ENCODE measurements around the gene CNN1. TPM values are rescaled to one million over a fixed set of nuclear protein-coding genes. Genes with fewer than 3 reads are reported as not detected.

Gene CNN1
- total RNA-seq, 1 donor from 2014 or later: not detected

DNA sequence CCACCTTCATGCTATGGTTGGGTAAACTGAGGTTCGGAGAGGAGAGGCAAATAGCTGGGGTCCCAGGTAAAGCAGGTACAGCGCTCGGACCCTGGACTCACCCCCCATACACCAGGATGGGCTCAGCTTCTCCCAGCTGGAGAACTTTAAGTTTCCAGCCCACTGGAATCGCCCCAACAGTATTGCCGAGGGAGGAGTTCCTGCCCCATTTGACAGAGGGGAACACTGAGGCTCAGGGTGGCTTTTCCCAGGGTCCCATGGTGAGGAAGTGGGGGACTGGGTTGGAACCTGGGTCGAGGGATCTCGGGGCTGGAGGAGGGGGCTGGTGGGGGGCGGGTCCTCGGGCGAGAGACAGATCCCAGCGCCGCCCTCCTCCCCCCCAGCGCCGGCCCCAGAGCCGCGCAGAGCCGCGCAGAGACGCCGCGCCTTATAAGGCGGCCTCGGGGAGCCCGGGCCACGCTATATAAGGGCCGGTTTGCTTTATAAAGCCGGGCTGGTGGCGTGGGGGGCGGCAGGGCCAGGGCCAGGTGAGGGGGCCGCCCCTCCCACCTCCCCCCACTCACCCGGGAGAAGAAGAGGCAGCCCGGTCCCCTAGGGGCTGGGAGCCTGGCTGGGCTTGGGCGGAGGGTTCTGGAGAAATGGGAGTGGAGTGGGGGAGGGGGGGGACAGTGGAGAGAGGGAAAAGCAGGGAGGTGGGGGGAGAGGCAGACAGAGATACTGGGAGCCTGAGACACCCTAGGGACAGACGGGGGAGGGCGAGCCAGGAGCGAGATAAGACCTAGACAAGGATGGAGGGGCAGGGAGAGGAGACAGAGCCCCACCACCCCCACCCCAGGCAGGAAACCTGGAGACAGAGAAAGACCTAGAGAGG lies 1.1 kb downstream of the CNN1 start:
- H3K9me3 Mint-ChIP-seq: no peaks in the 10 kb centered on the region
- H3K4me3 Mint-ChIP-seq: no peak overlapping the region
- ChIA-PET CTCF (no interaction called here), POLR2A (interaction anchor here (1.3 kb wide), 1 partner anchor 47 kb away, joined by 3 read pairs; no protein-coding TSS in a partner anchor)
- peaks cover 15% of the 10 kb centered on the region for H3K4me1 Mint-ChIP-seq
- TF ChIP-seq, protein P1, sequence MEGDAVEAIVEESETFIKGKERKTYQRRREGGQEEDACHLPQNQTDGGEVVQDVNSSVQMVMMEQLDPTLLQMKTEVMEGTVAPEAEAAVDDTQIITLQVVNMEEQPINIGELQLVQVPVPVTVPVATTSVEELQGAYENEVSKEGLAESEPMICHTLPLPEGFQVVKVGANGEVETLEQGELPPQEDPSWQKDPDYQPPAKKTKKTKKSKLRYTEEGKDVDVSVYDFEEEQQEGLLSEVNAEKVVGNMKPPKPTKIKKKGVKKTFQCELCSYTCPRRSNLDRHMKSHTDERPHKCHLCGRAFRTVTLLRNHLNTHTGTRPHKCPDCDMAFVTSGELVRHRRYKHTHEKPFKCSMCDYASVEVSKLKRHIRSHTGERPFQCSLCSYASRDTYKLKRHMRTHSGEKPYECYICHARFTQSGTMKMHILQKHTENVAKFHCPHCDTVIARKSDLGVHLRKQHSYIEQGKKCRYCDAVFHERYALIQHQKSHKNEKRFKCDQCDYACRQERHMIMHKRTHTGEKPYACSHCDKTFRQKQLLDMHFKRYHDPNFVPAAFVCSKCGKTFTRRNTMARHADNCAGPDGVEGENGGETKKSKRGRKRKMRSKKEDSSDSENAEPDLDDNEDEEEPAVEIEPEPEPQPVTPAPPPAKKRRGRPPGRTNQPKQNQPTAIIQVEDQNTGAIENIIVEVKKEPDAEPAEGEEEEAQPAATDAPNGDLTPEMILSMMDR (IDR thresholded peaks at IDR 0.05): no peak
- no peaks in the 10 kb centered on the region for H3K36me3 Mint-ChIP-seq (ENCODE audit: low read depth)
- no peak overlapping the region for H3K27ac Mint-ChIP-seq
- DNase-seq: no peak
- peaks cover 14% of the 10 kb centered on the region for H3K27me3 Mint-ChIP-seq
- intact Hi-C loops (cut with micrococcal nuclease): no loop called here
- ATAC-seq (ENCODE audit: low read depth): no peak

DNA sequence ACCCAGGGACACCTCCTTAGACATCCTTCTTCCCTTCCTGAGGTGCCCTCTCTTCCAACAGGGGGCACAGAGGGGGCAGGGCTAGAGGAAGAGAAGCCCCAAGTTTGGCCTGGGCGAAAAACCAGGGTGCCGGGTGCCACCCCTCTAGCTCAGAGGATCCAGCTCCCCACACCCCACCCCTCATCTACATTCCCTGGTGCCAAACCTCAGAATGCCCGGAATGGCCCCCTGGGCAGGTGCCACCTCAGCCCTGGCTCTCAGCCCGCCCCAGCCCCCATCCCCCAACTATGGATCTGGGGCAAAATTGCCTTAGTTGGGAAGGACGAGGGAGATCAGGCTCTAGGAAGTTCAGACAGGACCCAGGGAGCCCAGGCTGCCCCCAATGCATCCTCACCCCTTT lies 2.0 kb downstream of the CNN1 start:
- intact Hi-C loops (cut with micrococcal nuclease): no loop called here
- DNase-seq (no peak), ATAC-seq (ENCODE audit: low read depth) (no peak)
- POLR2A ChIA-PET: interaction anchor here (1.3 kb wide), 1 partner anchor 46 kb away, joined by 3 read pairs; no protein-coding TSS in a partner anchor
- peaks cover 14% of the 10 kb centered on the region for H3K27me3 Mint-ChIP-seq
- no peak overlapping the region for H3K27ac Mint-ChIP-seq
- peaks cover 8% of the 10 kb centered on the region for H3K4me1 Mint-ChIP-seq
- H3K9me3 Mint-ChIP-seq: no peaks in the 10 kb centered on the region
- H3K36me3 Mint-ChIP-seq (ENCODE audit: low read depth): no peaks in the 10 kb centered on the region
- CTCF ChIA-PET: no interaction called here
- H3K4me3 Mint-ChIP-seq: no peak overlapping the region
- TF ChIP-seq, protein P1 (IDR thresholded peaks at IDR 0.05): no peak

DNA sequence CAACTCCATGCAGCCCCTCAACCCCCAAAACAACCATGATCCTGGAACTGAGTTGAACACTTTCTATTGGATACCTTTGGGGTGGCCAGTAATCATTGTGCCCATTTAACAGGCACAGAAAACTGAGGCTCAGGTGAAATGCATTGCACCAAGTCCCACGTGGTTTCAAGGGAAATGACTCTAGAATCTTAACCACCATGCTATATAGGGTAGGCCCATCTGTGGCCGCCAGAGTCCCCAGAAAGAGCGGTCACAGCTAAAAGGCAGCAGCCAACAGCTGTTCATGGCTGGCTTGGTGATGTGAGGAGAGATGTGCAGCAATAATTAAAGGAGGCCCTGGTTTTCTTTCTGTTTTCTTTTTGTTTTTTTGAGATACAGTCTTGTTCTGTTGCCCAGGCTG lies 2.6 kb downstream of the CNN1 start:
- H3K36me3 Mint-ChIP-seq (ENCODE audit: low read depth): no peaks in the 10 kb centered on the region
- TF ChIP-seq, protein P1 (IDR thresholded peaks at IDR 0.05): no peak
- peaks cover 6% of the 10 kb centered on the region for H3K4me1 Mint-ChIP-seq
- no peak overlapping the region for H3K4me3 Mint-ChIP-seq
- DNase-seq: no peak
- ChIA-PET POLR2A (interaction anchor here (1.3 kb wide), 1 partner anchor 45 kb away, joined by 3 read pairs; no protein-coding TSS in a partner anchor), CTCF (no interaction called here)
- peaks cover 14% of the 10 kb centered on the region for H3K27me3 Mint-ChIP-seq
- no peaks in the 10 kb centered on the region for H3K9me3 Mint-ChIP-seq
- ATAC-seq (ENCODE audit: low read depth): no peak
- H3K27ac Mint-ChIP-seq: no peak overlapping the region
- intact Hi-C loops (cut with micrococcal nuclease): no loop called here

DNA sequence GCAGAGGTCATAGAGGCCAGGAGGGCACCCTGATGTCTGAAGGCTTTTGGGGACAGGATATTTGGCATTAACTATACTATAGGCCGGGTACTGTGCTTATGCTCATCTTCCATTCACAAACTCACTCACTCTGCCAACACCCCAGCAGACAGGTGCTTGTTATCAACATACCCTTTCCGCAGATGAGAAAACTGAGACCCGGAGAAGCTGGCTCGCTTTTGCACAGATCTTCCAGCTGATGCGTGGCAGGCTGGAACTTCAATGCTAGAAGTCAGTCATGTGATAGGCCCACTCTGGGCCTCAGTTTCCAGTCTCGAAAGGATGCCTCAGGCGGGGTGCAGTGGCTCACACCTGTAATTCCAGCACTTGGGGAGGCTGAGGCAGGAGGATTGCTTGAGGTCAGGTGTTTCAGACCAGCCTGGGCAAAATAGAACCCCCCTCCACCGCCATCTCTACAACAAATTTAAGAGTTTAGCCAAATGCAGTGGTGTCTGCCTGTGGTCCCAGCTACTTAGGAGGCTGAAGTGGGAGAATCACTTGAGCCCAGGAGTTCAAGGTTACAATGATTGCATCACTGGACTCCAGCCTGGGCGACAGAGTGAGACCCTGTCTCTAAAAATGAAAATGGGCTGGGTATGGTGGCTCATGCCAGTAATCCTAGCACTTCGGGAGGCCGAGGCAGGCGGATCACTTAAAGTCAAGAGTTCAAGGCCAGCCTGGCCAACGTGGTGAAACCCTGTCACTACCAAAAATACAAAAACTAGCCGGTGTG lies 9.5 kb downstream of the CNN1 start:
- H3K27ac Mint-ChIP-seq: no peak overlapping the region
- no peak for ATAC-seq (ENCODE audit: low read depth)
- peaks cover 12% of the 10 kb centered on the region for H3K4me1 Mint-ChIP-seq
- H3K9me3 Mint-ChIP-seq: no peaks in the 10 kb centered on the region
- CTCF ChIA-PET: no interaction called here
- POLR2A ChIA-PET: no interaction called here
- H3K4me3 Mint-ChIP-seq: no peak overlapping the region
- peaks cover 14% of the 10 kb centered on the region for H3K36me3 Mint-ChIP-seq (ENCODE audit: low read depth)
- TF ChIP-seq, protein P1 (IDR thresholded peaks at IDR 0.05): no peak
- intact Hi-C loops (cut with micrococcal nuclease): no loop called here
- no peaks in the 10 kb centered on the region for H3K27me3 Mint-ChIP-seq
- no peak for DNase-seq

DNA sequence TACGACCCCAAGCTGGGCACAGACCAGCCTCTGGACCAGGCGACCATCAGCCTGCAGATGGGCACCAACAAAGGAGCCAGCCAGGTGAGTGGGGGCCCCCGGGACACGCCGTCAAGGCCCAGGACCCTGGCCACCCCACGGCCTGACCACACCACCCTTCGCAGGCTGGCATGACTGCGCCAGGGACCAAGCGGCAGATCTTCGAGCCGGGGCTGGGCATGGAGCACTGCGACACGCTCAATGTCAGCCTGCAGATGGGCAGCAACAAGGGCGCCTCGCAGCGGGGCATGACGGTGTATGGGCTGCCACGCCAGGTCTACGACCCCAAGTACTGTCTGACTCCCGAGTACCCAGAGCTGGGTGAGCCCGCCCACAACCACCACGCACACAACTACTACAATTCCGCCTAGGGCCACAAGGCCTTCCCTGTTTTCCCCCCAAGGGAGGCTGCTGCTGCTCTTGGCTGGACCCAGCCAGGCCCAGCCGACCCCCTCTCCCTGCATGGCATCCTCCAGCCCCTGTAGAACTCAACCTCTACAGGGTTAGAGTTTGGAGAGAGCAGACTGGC lies 10.8 kb downstream of the CNN1 start:
- intact Hi-C loops (cut with micrococcal nuclease): no loop called here
- DNase-seq: no peak
- ATAC-seq (ENCODE audit: low read depth): no peak
- Mint-ChIP-seq H3K4me1 (peaks cover 25% of the 10 kb centered on the region), H3K36me3 (ENCODE audit: low read depth) (peaks cover 25% of the 10 kb centered on the region), H3K9me3 (no peaks in the 10 kb centered on the region), H3K27me3 (no peaks in the 10 kb centered on the region), H3K4me3 (no peak overlapping the region), H3K27ac (no peak overlapping the region)
- ChIA-PET CTCF (no interaction called here), POLR2A (interaction anchor here (1.2 kb wide), 1 partner anchor 9 kb away, joined by 3 read pairs; no protein-coding TSS in a partner anchor)
- TF ChIP-seq, protein P1 (IDR thresholded peaks at IDR 0.05): no peak
